Dendritic cell treated with granulocyte-macrophage colony-stimulating factor and Interleukin-4, amounts not matched to agents 40 ng/mL and 50 ng/mL, for 4 days (primary cell): Measurements from ENCODE around the gene ANKRD34A.

Experiments
- H3K27ac Mint-ChIP-seq: one replicate; pipeline ENCODE4 v1.8.0; 2022; ENCODE audit warnings: mild to moderate bottlenecking, mixed read lengths
- H3K27me3 Mint-ChIP-seq: one replicate; pipeline ENCODE4 v1.8.0; 2022; ENCODE audit warnings: mild to moderate bottlenecking, mixed read lengths
- H3K36me3 Mint-ChIP-seq: one replicate; pipeline ENCODE4 v1.8.0; 2022; ENCODE audit warnings: low read depth, mixed read lengths
- H3K4me1 Mint-ChIP-seq: one replicate; pipeline ENCODE4 v1.8.0; 2022; ENCODE audit warnings: low read depth, mixed read lengths
- H3K4me3 Mint-ChIP-seq: one replicate; pipeline ENCODE4 v1.8.0; 2022; ENCODE audit warnings: mild to moderate bottlenecking, moderate library complexity, mixed read lengths
- H3K9me3 Mint-ChIP-seq: one replicate; pipeline ENCODE4 v1.8.0; 2022; ENCODE audit warnings: mixed read lengths
- intact Hi-C: fragments of 100-400 bp; cut with micrococcal nuclease; formaldehyde crosslinking; loops from one replicate; pipeline ENCODE4 v1.15.0; 2022

ANKRD34A gene

GRCh38 chr1:145983960-145984830 is 19.8 kb upstream of the ANKRD34A start:
- peaks cover 41% of the 10 kb centered on the region for H3K4me1 Mint-ChIP-seq
- H3K36me3 Mint-ChIP-seq, result no peaks in the 10 kb centered on the region
- no peaks in the 10 kb centered on the region for H3K27me3 Mint-ChIP-seq
- intact Hi-C loops, result no loop called here
- H3K9me3 Mint-ChIP-seq, result no peaks in the 10 kb centered on the region
- peak overlapping the region; percentile 85 for H3K4me3 Mint-ChIP-seq
- peak overlapping the region; percentile 95 for H3K27ac Mint-ChIP-seq

- Mint-ChIP-seq H3K9me3 (no peaks in the 10 kb centered on the region), H3K4me3 (peak overlapping the region; percentile 41), H3K4me1 (peaks cover 33% of the 10 kb centered on the region), H3K27me3 (no peaks in the 10 kb centered on the region), H3K27ac (no peak overlapping the region), H3K36me3 (no peaks in the 10 kb centered on the region)
- intact Hi-C loops, result no loop called here
Measured at GRCh38 chr1:145983206-145983675, 18.9 kb upstream of the ANKRD34A start.

- H3K27me3 Mint-ChIP-seq, result no peaks in the 10 kb centered on the region
Measured at GRCh38 chr1:145982010-145982723, 17.8 kb upstream of the ANKRD34A start.

GRCh38 chr1:145980457-145980994 is 16.2 kb upstream of the ANKRD34A start:
- no peak overlapping the region for H3K4me3 Mint-ChIP-seq
- no peaks in the 10 kb centered on the region for H3K9me3 Mint-ChIP-seq
- intact Hi-C loops, result no loop called here
- H3K27ac Mint-ChIP-seq, result no peak overlapping the region
- peaks cover 20% of the 10 kb centered on the region for H3K36me3 Mint-ChIP-seq
- H3K4me1 Mint-ChIP-seq, result peaks cover 12% of the 10 kb centered on the region
- H3K27me3 Mint-ChIP-seq, result no peaks in the 10 kb centered on the region

More at GRCh38 chr1:145982010-145982723, 17.8 kb upstream of the ANKRD34A start:
- Mint-ChIP-seq H3K9me3 (no peaks in the 10 kb centered on the region), H3K4me1 (peaks cover 23% of the 10 kb centered on the region), H3K27ac (no peak overlapping the region), H3K4me3 (no peak overlapping the region), H3K36me3 (peaks cover 10% of the 10 kb centered on the region)
- intact Hi-C loops, result no loop called here

GRCh38 chr1:145979746-145980456 is 15.5 kb upstream of the ANKRD34A start:
- intact Hi-C loops, result loop anchor here (1.0 kb wide), 1 partner anchor 16 kb away; the partner anchor contains the start of gene TXNIP
- Mint-ChIP-seq H3K27ac (no peak overlapping the region), H3K27me3 (no peaks in the 10 kb centered on the region), H3K4me3 (no peak overlapping the region), H3K4me1 (peaks cover 6% of the 10 kb centered on the region), H3K9me3 (no peaks in the 10 kb centered on the region), H3K36me3 (peaks cover 26% of the 10 kb centered on the region)

- H3K27ac Mint-ChIP-seq, result no peak overlapping the region
- peaks cover 30% of the 10 kb centered on the region for H3K36me3 Mint-ChIP-seq
- H3K9me3 Mint-ChIP-seq, result no peaks in the 10 kb centered on the region
- intact Hi-C loops, result loop anchor here (1.0 kb wide), 1 partner anchor 17 kb away; the partner anchor contains the start of gene TXNIP
- no peaks in the 10 kb centered on the region for H3K4me1 Mint-ChIP-seq
- no peak overlapping the region for H3K4me3 Mint-ChIP-seq
- no peaks in the 10 kb centered on the region for H3K27me3 Mint-ChIP-seq
Measured at GRCh38 chr1:145978854-145979745, 14.7 kb upstream of the ANKRD34A start.

- peaks cover 30% of the 10 kb centered on the region for H3K36me3 Mint-ChIP-seq
- H3K9me3 Mint-ChIP-seq, result no peaks in the 10 kb centered on the region
- intact Hi-C loops, result no loop called here
- H3K27ac Mint-ChIP-seq, result no peak overlapping the region
- no peaks in the 10 kb centered on the region for H3K4me1 Mint-ChIP-seq
- H3K27me3 Mint-ChIP-seq, result no peaks in the 10 kb centered on the region
- no peak overlapping the region for H3K4me3 Mint-ChIP-seq
Measured at GRCh38 chr1:145978471-145978853, 14.1 kb upstream of the ANKRD34A start.

GRCh38 chr1:145977486-145978470 is 13.4 kb upstream of the ANKRD34A start:
- Mint-ChIP-seq H3K27ac (no peak overlapping the region), H3K27me3 (no peaks in the 10 kb centered on the region), H3K36me3 (peaks cover 30% of the 10 kb centered on the region), H3K4me1 (peaks cover under 1% of the 10 kb centered on the region), H3K9me3 (no peaks in the 10 kb centered on the region), H3K4me3 (no peak overlapping the region)
- intact Hi-C loops, result loop anchor here (1.0 kb wide), 2 partner anchors 30 to 36 kb away; no protein-coding TSS in a partner anchor

- intact Hi-C loops, result loop anchor here (1.0 kb wide), 2 partner anchors 30 to 36 kb away; no protein-coding TSS in a partner anchor
- Mint-ChIP-seq H3K9me3 (no peaks in the 10 kb centered on the region), H3K36me3 (peaks cover 30% of the 10 kb centered on the region), H3K27me3 (no peaks in the 10 kb centered on the region), H3K4me3 (no peak overlapping the region), H3K4me1 (peaks cover 5% of the 10 kb centered on the region), H3K27ac (no peak overlapping the region)
Measured at GRCh38 chr1:145977016-145977415, 12.6 kb upstream of the ANKRD34A start.

- peaks cover 5% of the 10 kb centered on the region for H3K4me1 Mint-ChIP-seq
- H3K27ac Mint-ChIP-seq, result peak overlapping the region; percentile 10
- no peaks in the 10 kb centered on the region for H3K9me3 Mint-ChIP-seq
- H3K4me3 Mint-ChIP-seq, result no peak overlapping the region
- peaks cover 30% of the 10 kb centered on the region for H3K36me3 Mint-ChIP-seq
- intact Hi-C loops, result no loop called here
- no peaks in the 10 kb centered on the region for H3K27me3 Mint-ChIP-seq
Measured at GRCh38 chr1:145975216-145975615, 10.8 kb upstream of the ANKRD34A start.

- intact Hi-C loops, result no loop called here
- Mint-ChIP-seq H3K27ac (peak overlapping the region; percentile 10), H3K4me3 (no peak overlapping the region), H3K4me1 (peaks cover 5% of the 10 kb centered on the region), H3K9me3 (no peaks in the 10 kb centered on the region), H3K36me3 (peaks cover 30% of the 10 kb centered on the region), H3K27me3 (no peaks in the 10 kb centered on the region)
Measured at GRCh38 chr1:145974721-145975120, 10.3 kb upstream of the ANKRD34A start.

- Mint-ChIP-seq H3K4me3 (no peak overlapping the region), H3K4me1 (peaks cover 5% of the 10 kb centered on the region), H3K9me3 (no peaks in the 10 kb centered on the region), H3K27me3 (no peaks in the 10 kb centered on the region), H3K27ac (no peak overlapping the region), H3K36me3 (peaks cover 28% of the 10 kb centered on the region)
- intact Hi-C loops, result no loop called here
Measured at GRCh38 chr1:145972580-145972979, 8.2 kb upstream of the ANKRD34A start.
